Measurements from ENCODE around the gene PLXNA1. TPM values are rescaled to one million over a fixed set of nuclear protein-coding genes. Genes with fewer than 3 reads are reported as not detected.

PLXNA1 gene
- total RNA-seq (2022; extraction: Qiagen RNA extraction), result 16.6 to 26.3 TPM (median 23.7 TPM) in 5 replicates

GRCh38 chr3:126982471-126983175 is at the start of gene PLXNA1:
Gene PLXNA1, plus strand, starts transcription at chr3:126983115. Its CDS starts 5,479 bp downstream, at chr3:126988594.

Other genes with a start within 250 kb of the PLXNA1 start
- not detected in 5 replicates for gene PRR23E, start 210.0 kb downstream of the PLXNA1 start, total RNA-seq (2022; extraction: Qiagen RNA extraction)